Thyroid gland (tissue), 4 donors: ENCODE measurements around the gene DENND1A.

ENCODE experiments used
- POLR2A ChIP-seq, 2 donors: fragments of 450-650 bp; IDR thresholded peaks; one replicate each; pipeline ENCODE4 v1.6.1; 2017; ENCODE audit warnings: antibody characterized with exemption in 2 of 2, mild to moderate bottlenecking in 2 of 2, moderate library complexity in 1 of 2
- TF ChIP-seq, protein P1 (sequence below), 6 experiments: fragments of 200-600 bp in 3 of 6; fragments of 450-650 bp in 3 of 6; sonication (generic) in 3 of 6; IDR thresholded peaks; one replicate each; pipeline ENCODE4 v1.5.1; 2016 to 2019; ENCODE audit warnings: antibody characterized with exemption in 6 of 6, mild to moderate bottlenecking in 2 of 6, inconsistent platforms in 1 of 6, moderate library complexity in 1 of 6

DNA sequence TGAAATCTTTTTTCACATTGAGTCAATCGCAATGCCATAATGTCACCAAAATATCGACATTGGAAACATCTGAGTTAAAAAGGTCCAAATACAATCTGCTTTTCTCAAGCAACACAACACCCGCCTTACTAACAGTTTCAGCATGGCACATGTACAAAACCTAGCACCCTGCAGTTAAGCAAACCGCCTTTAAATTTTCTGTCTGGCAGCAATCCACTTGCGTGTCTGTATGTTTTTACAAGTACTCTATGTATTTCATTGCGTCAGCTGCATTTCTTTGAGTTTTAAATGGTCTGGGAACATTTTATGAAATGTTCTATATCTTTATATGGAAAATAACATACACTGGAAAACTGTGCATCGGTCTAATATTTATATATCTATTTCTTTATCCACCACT lies 134.6 kb downstream of the DENND1A start:
- TF ChIP-seq, protein P1, sequence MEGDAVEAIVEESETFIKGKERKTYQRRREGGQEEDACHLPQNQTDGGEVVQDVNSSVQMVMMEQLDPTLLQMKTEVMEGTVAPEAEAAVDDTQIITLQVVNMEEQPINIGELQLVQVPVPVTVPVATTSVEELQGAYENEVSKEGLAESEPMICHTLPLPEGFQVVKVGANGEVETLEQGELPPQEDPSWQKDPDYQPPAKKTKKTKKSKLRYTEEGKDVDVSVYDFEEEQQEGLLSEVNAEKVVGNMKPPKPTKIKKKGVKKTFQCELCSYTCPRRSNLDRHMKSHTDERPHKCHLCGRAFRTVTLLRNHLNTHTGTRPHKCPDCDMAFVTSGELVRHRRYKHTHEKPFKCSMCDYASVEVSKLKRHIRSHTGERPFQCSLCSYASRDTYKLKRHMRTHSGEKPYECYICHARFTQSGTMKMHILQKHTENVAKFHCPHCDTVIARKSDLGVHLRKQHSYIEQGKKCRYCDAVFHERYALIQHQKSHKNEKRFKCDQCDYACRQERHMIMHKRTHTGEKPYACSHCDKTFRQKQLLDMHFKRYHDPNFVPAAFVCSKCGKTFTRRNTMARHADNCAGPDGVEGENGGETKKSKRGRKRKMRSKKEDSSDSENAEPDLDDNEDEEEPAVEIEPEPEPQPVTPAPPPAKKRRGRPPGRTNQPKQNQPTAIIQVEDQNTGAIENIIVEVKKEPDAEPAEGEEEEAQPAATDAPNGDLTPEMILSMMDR (IDR thresholded peaks at IDR 0.05) = no peak
- no peak for TF ChIP-seq POLR2A (IDR thresholded peaks at IDR 0.05)
